AG10803 (cell line): ENCODE data around the gene RGS6.

Experiments used
- DNase-seq: peaks from one replicate; pipeline ENCODE4 v3.0.0; 2010; ENCODE audit warnings: low read depth
- H3K4me3 ChIP-seq: 2 replicates; pipeline ENCODE4 v1.5.1; 2011; ENCODE audit warnings: mild to moderate bottlenecking, low read length, control low read depth
- CTCF ChIP-seq: conservative IDR thresholded peaks from 2 replicates; pipeline ENCODE4 v1.5.1; 2011; ENCODE audit warnings: mild to moderate bottlenecking, low read length, control low read depth, inconsistent platforms

The RGS6 gene

DNA sequence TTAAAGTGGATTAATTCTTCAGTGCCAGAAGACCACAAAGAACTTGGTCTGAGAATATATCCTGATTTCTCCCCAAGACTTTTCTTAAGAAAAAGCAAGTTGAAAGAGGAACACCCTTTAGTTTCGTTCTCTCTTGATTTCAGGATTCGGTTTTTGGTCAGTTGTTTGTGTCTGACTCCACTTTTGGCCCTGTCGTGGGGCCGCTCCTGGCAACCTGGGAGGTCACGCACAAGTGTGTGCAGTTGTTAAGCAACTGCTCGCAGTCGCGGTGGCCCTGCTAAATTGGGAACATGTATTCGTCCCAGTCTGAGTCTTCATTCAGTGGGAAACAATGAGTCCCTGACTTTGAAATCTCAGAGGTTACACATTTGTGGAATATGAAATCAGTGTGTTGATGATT, 68.7 kb downstream of the RGS6 start:
- TF ChIP-seq CTCF: no peak
- H3K4me3 ChIP-seq: no peak overlapping the region
- no peak for DNase-seq

GRCh38 chr14:72002731-72003130, 70.5 kb downstream of the RGS6 start:
- no peak for TF ChIP-seq CTCF
- DNase-seq: no peak
- H3K4me3 ChIP-seq: no peak overlapping the region

DNA sequence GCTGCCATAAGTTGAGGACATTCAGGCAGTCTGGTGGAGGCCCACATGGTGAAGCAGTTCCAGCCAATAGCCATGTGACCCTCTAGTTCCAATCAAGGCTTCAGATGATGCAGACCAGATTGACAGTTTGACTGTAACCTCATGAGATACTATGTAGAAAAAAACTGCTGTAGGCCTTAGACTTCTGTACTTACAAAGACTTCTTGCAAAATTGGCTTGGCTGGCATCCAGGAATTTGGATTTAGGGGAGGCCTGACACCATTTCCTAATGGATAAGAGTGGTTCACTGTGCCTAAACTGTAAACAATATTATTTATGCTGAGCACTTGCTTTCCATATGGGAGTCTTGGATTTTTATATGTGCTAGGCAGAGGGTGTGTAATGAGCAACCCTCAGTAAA, 76.4 kb downstream of the RGS6 start:
- no peak overlapping the region for H3K4me3 ChIP-seq
- no peak for TF ChIP-seq CTCF
- no peak for DNase-seq

DNA sequence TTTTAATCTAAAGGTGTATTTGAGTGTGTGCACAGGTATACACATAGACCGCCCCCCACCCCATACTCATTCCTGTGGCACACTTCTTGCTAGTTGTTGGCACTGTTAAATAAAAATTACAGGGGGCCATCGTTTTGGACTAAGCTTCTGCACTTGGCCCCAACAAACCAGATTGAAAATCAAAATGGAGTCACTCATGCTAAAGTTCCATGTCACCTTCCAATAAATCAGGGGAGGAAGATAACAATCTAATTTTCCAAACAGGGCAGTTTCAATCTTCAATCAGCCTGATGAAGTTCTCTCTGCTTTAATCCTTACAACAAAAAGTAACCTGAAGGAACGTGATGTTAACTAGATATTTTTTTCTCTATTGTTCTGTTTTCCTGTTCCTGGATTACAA, 78.2 kb downstream of the RGS6 start:
- DNase-seq: no peak
- no peak for TF ChIP-seq CTCF
- no peak overlapping the region for H3K4me3 ChIP-seq

- no peak for TF ChIP-seq CTCF
- no peak overlapping the region for H3K4me3 ChIP-seq
- DNase-seq: no peak
Measured at GRCh38 chr14:72013721-72014345, 81.6 kb downstream of the RGS6 start.

- DNase-seq: no peak
- no peak for TF ChIP-seq CTCF
- H3K4me3 ChIP-seq: no peak overlapping the region
Measured at GRCh38 chr14:72014486-72014885, 82.3 kb downstream of the RGS6 start.

GRCh38 chr14:72017290-72017689, 85.1 kb downstream of the RGS6 start:
- DNase-seq: no peak
- no peak overlapping the region for H3K4me3 ChIP-seq
- TF ChIP-seq CTCF: no peak
